H9 (cell line): ENCODE measurements around the gene NECTIN1. TPM values are rescaled to one million over a fixed set of nuclear protein-coding genes. Genes with fewer than 3 reads are reported as not detected.

Source experiments
- DNase-seq: peaks from one replicate; pipeline ENCODE4 v3.0.0-alpha.2; 2017
- H2AFZ ChIP-seq: one replicate; pipeline ENCODE4 v1.6.1; 2013; ENCODE audit warnings: mild to moderate bottlenecking, low read length, control low read depth, moderate library complexity
- H2AK5ac ChIP-seq: 2 replicates; pipeline ENCODE4 v1.6.1; 2013; ENCODE audit warnings: low read length, control low read depth, mixed read lengths; ENCODE audit not compliant: insufficient read length
- H2BK120ac ChIP-seq: one replicate; pipeline ENCODE4 v1.6.1; 2013; ENCODE audit warnings: low read depth, mild to moderate bottlenecking, low read length, control low read depth, inconsistent platforms; ENCODE audit not compliant: poor library complexity, severe bottlenecking
- H2BK12ac ChIP-seq: 2 replicates; pipeline ENCODE4 v1.6.1; 2013; ENCODE audit warnings: low read length, control low read depth, mixed read lengths, low read depth; ENCODE audit not compliant: insufficient read length
- H2BK15ac ChIP-seq: 2 replicates; pipeline ENCODE4 v1.6.1; 2013; ENCODE audit warnings: low read depth, low read length, control low read depth
- H2BK20ac ChIP-seq: one replicate; pipeline ENCODE4 v1.6.1; 2013; ENCODE audit warnings: low read depth, mild to moderate bottlenecking, low read length, control low read depth, inconsistent platforms; ENCODE audit not compliant: poor library complexity, severe bottlenecking
- H2BK5ac ChIP-seq: 2 replicates; pipeline ENCODE4 v1.6.1; 2013; ENCODE audit warnings: low read length, control low read depth, mixed read lengths; ENCODE audit not compliant: insufficient read length
- H3K14ac ChIP-seq: 2 replicates; pipeline ENCODE4 v1.6.1; 2013; ENCODE audit warnings: low read length, control low read depth; ENCODE audit not compliant: insufficient read depth
- H3K18ac ChIP-seq: 2 replicates; pipeline ENCODE4 v1.6.1; 2013; ENCODE audit warnings: low read depth, mild to moderate bottlenecking, mixed read lengths, low read length, control low read depth; ENCODE audit not compliant: insufficient read length
- H3K23ac ChIP-seq: 2 replicates; pipeline ENCODE4 v1.6.1; 2013; ENCODE audit warnings: low read length, control low read depth, mixed read lengths, low read depth; ENCODE audit not compliant: insufficient read length
- H3K23me2 ChIP-seq: 2 replicates; pipeline ENCODE4 v1.6.1; 2013; ENCODE audit warnings: low read depth, mild to moderate bottlenecking, mixed read lengths, low read length, control low read depth; ENCODE audit not compliant: insufficient read length, poor library complexity, severe bottlenecking
- H3K27ac ChIP-seq: 2 replicates; pipeline ENCODE4 v1.5.1; 2013; ENCODE audit warnings: low read length, control low read depth, mixed read lengths, low read depth; ENCODE audit not compliant: insufficient read length
- H3K27me3 ChIP-seq: 2 replicates; pipeline ENCODE4 v1.6.1; 2013; ENCODE audit warnings: low read length, control low read depth, inconsistent platforms; ENCODE audit not compliant: insufficient read depth
- H3K4ac ChIP-seq: 2 replicates; pipeline ENCODE4 v1.6.1; 2013; ENCODE audit warnings: low read depth, mild to moderate bottlenecking, control low read depth, inconsistent platforms, low read length, moderate library complexity
- H3K4me1 ChIP-seq: 2 replicates; pipeline ENCODE4 v1.6.1; 2013; ENCODE audit warnings: low read length, control low read depth, inconsistent platforms; ENCODE audit not compliant: insufficient read depth
- H3K4me2 ChIP-seq: 2 replicates; pipeline ENCODE4 v1.6.1; 2013; ENCODE audit warnings: low read length, control low read depth, mixed read lengths; ENCODE audit not compliant: insufficient read length, insufficient read depth
- H3K56ac ChIP-seq: 2 replicates; pipeline ENCODE4 v1.6.1; 2013; ENCODE audit warnings: low read depth, mild to moderate bottlenecking, mixed read lengths, low read length, control low read depth; ENCODE audit not compliant: insufficient read length
- H3K79me1 ChIP-seq: 2 replicates; pipeline ENCODE4 v1.6.1; 2013; ENCODE audit warnings: low read depth, mild to moderate bottlenecking, moderate library complexity, low read length, control low read depth, inconsistent platforms; ENCODE audit not compliant: insufficient read depth, poor library complexity, severe bottlenecking
- H3K79me2 ChIP-seq: 2 replicates; pipeline ENCODE4 v1.6.1; 2013; ENCODE audit warnings: low read length, control low read depth, inconsistent platforms; ENCODE audit not compliant: insufficient read depth
- H3K9ac ChIP-seq: 2 replicates; pipeline ENCODE4 v1.6.1; 2013; ENCODE audit warnings: low read length, control low read depth, mixed read lengths; ENCODE audit not compliant: insufficient read length; ENCODE audit errors: extremely low read depth
- H3K9me3 ChIP-seq: one replicate; pipeline ENCODE4 v1.6.1; 2013; ENCODE audit warnings: low read depth, low read length, inconsistent platforms; ENCODE audit not compliant: control insufficient read depth
- H3T11ph ChIP-seq: one replicate; pipeline ENCODE4 v1.6.1; 2013; ENCODE audit warnings: mild to moderate bottlenecking, low read length, control low read depth, inconsistent platforms
- H4K20me1 ChIP-seq: one replicate; pipeline ENCODE4 v1.6.1; 2013; ENCODE audit not compliant: control insufficient read depth, insufficient read length, insufficient read depth
- H4K5ac ChIP-seq: 2 replicates; pipeline ENCODE4 v1.6.1; 2013; ENCODE audit warnings: low read depth, mild to moderate bottlenecking, mixed read lengths, low read length, control low read depth; ENCODE audit not compliant: insufficient read length
- H4K8ac ChIP-seq: replicated peaks from 2 replicates; pipeline ENCODE4 v1.6.1; 2013; ENCODE audit warnings: low read length, control low read depth, mixed read lengths, low read depth; ENCODE audit not compliant: insufficient read length
- H4K91ac ChIP-seq: 2 replicates; pipeline ENCODE4 v1.6.1; 2013; ENCODE audit warnings: low read depth, mild to moderate bottlenecking, moderate library complexity, mixed read lengths, low read length, control low read depth; ENCODE audit not compliant: insufficient read length
- H3K27ac Mint-ChIP-seq, 3 experiments: 2 replicates in 2 of 3; 3 replicates in 1 of 3; pipeline ENCODE4 v1.8.0; 2020 to 2021; ENCODE audit warnings: mixed read lengths in 3 of 3, mild to moderate bottlenecking in 1 of 3, moderate library complexity in 1 of 3
- H3K27me3 Mint-ChIP-seq: 2 replicates; pipeline ENCODE4 v1.8.0; 2021; ENCODE audit warnings: low read depth, mild to moderate bottlenecking, moderate library complexity, mixed read lengths
- H3K36me3 Mint-ChIP-seq, 3 experiments: 2 replicates in 2 of 3; 3 replicates in 1 of 3; pipeline ENCODE4 v1.8.0; 2020 to 2021; ENCODE audit warnings: low read depth in 3 of 3, mixed read lengths in 3 of 3; ENCODE audit not compliant: insufficient read depth in 1 of 3
- H3K4me1 Mint-ChIP-seq, 2 experiments: 2 replicates each; pipeline ENCODE4 v1.8.0; 2020; ENCODE audit warnings: mixed read lengths in 2 of 2
- H3K4me3 Mint-ChIP-seq, 2 experiments: 2 replicates in 1 of 2; 3 replicates in 1 of 2; pipeline ENCODE4 v1.8.0; 2020 to 2021; ENCODE audit warnings: mild to moderate bottlenecking in 2 of 2, mixed read lengths in 2 of 2, moderate library complexity in 1 of 2
- H3K9me3 Mint-ChIP-seq, 2 experiments: 2 replicates in 1 of 2; 3 replicates in 1 of 2; pipeline ENCODE4 v1.8.0; 2020; ENCODE audit warnings: mild to moderate bottlenecking in 2 of 2, mixed read lengths in 2 of 2, moderate library complexity in 1 of 2
- WGBS: extraction: QIAGEN DNeasy Blood & Tissue Kit; methylation state at CpG from one replicate; pipeline ENCODE4 v1.1.7; 2013; ENCODE audit warnings: missing lambda C conversion rate, low lambda C conversion rate, mixed read lengths; ENCODE audit not compliant: insufficient read length; ENCODE audit errors: extremely low coverage; 5-methylcytosine and 5-hydroxymethylcytosine counted together
- total RNA-seq: library from RNA; stranded (reverse); gene quantifications from 2 replicates; pipeline ENCODE4 v1.2.1, GENCODE V29; 2021
- TF ChIP-seq, protein P1 (sequence below): fragments of 200-600 bp; sonication (generic); conservative IDR thresholded peaks from 3 replicates; pipeline ENCODE4 v1.8.0; 2021; ENCODE audit warnings: antibody characterized with exemption, mild to moderate bottlenecking

NECTIN1 gene
- total RNA-seq, 1 experiment from 2014 or later, result 113 TPM

DNA sequence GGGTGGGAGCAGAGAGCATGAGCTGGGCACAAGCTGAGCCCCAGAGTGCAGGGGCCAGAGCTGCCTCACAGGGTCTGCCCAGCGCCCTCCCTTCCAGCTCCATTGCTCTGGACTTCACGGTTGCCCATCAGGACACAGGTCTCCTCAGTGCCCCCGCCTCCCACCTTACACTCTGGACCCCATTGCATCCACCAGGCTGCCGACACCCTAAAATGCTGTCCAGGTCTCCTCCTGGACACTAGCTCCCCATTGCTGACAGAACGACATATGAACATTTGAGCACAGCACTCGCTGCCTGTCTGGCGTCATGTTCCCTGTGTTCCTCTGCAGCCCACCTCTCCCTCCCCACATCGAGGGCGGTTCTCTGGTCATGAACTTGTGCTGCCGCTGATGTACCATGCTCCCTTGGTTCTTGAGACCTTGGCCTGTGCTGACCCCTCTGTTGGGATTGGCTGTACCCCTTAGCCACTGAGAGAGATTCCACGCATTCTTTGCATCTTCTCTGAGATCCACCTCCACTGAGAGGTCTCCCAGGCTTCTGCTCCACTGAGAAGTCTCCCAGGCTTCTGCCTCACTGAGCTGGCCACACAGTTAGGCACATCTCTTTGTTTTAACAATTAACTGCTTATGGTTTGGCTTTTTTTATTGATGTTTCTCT, 34.2 kb upstream of the NECTIN1 start:
- no peak overlapping the region; the same call in 1 of the 2 replicates for H3K14ac ChIP-seq
- H3K56ac ChIP-seq, result no peak overlapping the region
- H2BK5ac ChIP-seq, result no peak overlapping the region
- H3K4me2 ChIP-seq, result no peak overlapping the region
- Mint-ChIP-seq H3K4me3 (no peak overlapping the region), H3K9me3 (peaks cover 4 to 5% of the 10 kb centered on the region in 2 experiments; a peak in 3 of 5 replicates), H3K27ac (no peak overlapping the region; a peak in 1 of 7 replicates), H3K36me3 (no peaks in the 10 kb centered on the region; a peak in 1 of 7 replicates), H3K27me3 (peaks cover 23% of the 10 kb centered on the region), H3K4me1 (peaks cover 24 to 29% of the 10 kb centered on the region in 2 experiments)
- no peaks in the 10 kb centered on the region for H3K27me3 ChIP-seq
- no peak overlapping the region for H2BK12ac ChIP-seq
- H2BK120ac ChIP-seq, result no peak overlapping the region
- no peak overlapping the region for H3T11ph ChIP-seq
- H3K4me1 ChIP-seq, result no peaks in the 10 kb centered on the region
- H3K23me2 ChIP-seq, result no peaks in the 10 kb centered on the region
- no peak overlapping the region for H4K5ac ChIP-seq
- H2AFZ ChIP-seq, result no peak overlapping the region
- no peak overlapping the region for H4K8ac ChIP-seq
- H4K20me1 ChIP-seq, result no peaks in the 10 kb centered on the region
- H3K79me1 ChIP-seq, result no peaks in the 10 kb centered on the region
- H2BK20ac ChIP-seq, result no peak overlapping the region
- TF ChIP-seq, protein P1, sequence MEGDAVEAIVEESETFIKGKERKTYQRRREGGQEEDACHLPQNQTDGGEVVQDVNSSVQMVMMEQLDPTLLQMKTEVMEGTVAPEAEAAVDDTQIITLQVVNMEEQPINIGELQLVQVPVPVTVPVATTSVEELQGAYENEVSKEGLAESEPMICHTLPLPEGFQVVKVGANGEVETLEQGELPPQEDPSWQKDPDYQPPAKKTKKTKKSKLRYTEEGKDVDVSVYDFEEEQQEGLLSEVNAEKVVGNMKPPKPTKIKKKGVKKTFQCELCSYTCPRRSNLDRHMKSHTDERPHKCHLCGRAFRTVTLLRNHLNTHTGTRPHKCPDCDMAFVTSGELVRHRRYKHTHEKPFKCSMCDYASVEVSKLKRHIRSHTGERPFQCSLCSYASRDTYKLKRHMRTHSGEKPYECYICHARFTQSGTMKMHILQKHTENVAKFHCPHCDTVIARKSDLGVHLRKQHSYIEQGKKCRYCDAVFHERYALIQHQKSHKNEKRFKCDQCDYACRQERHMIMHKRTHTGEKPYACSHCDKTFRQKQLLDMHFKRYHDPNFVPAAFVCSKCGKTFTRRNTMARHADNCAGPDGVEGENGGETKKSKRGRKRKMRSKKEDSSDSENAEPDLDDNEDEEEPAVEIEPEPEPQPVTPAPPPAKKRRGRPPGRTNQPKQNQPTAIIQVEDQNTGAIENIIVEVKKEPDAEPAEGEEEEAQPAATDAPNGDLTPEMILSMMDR, result no peak
- no peaks in the 10 kb centered on the region for H3K9me3 ChIP-seq
- H3K9ac ChIP-seq, result no peak overlapping the region
- no peak overlapping the region for H3K23ac ChIP-seq
- H3K79me2 ChIP-seq, result no peaks in the 10 kb centered on the region
- H3K4ac ChIP-seq, result no peak overlapping the region
- no peak overlapping the region for H2BK15ac ChIP-seq
- no peak overlapping the region for H4K91ac ChIP-seq
- no peak overlapping the region for H3K27ac ChIP-seq
- no peak overlapping the region for H3K18ac ChIP-seq
- WGBS, result no CpG with 5 or more reads among the region's 11 CpGs
- H2AK5ac ChIP-seq, result no peak overlapping the region
- DNase-seq, result no peak
